Endothelial cell of umbilical vein (primary cell): ENCODE results near the gene ZC3H15. TPM values are rescaled to one million over a fixed set of nuclear protein-coding genes. Genes with fewer than 3 reads are reported as not detected.

Experiments used
- BruUV-seq: library from RNA; stranded (reverse); fragments of 400-500 nt; replicated peaks from 2 replicates; lab custom pipeline; 2021; lab: Mats Ljungman, UMichigan
- CTCF ChIA-PET: fragments of 300-600, 350-600 bp; sonication (Branson Sonifier 250); formaldehyde crosslinking; loops from one replicate; lab custom pipeline; 2021; ENCODE audit warnings: antibody characterized with exemption, inconsistent platforms; lab: Charles Lee
- POLR2A ChIA-PET: fragments of 300-600, 350-600 bp; sonication (Branson Sonifier 250); formaldehyde crosslinking; loops from one replicate; lab custom pipeline; 2021; ENCODE audit warnings: antibody characterized with exemption, inconsistent platforms; lab: Charles Lee
- DNase-seq: peaks from one replicate; pipeline ENCODE4 v3.0.0-alpha.2; 2011; ENCODE audit warnings: low read depth, low spot score
- FAIRE-seq: peaks from 2 replicates; lab custom pipeline; 2011; peaks lifted over from hg19 to GRCh38; lab: Jason Lieb, UNC
- H2AFZ ChIP-seq: 2 replicates; pipeline ENCODE4 v1.6.0; 2012; ENCODE audit warnings: low read depth, low read length, control low read depth, inconsistent platforms
- H3K27ac ChIP-seq: 2 replicates; pipeline ENCODE4 v1.5.1; 2011; ENCODE audit warnings: low read depth, mild to moderate bottlenecking, control low read depth, low read length, moderate library complexity; ENCODE audit not compliant: insufficient read depth
- H3K27me3 ChIP-seq, 2 experiments: 2 replicates each; pipeline versions ENCODE4 v1.6.0 to v1.6.1; 2011; ENCODE audit warnings: low read length in 2 of 2, mixed read lengths in 1 of 2; ENCODE audit not compliant: control insufficient read depth in 2 of 2, insufficient read depth in 2 of 2
- H3K36me3 ChIP-seq, 2 experiments: 2 replicates in 1 of 2; 3 replicates in 1 of 2; pipeline ENCODE4 v1.5.1; 2011; ENCODE audit warnings: low read length in 2 of 2, mild to moderate bottlenecking in 1 of 2, moderate library complexity in 1 of 2; ENCODE audit not compliant: control insufficient read depth in 2 of 2, insufficient read depth in 2 of 2; ENCODE audit errors: extremely low read depth in 1 of 2
- H3K4me1 ChIP-seq: 3 replicates; pipeline ENCODE4 v1.5.1; 2011; ENCODE audit warnings: mild to moderate bottlenecking, low read length; ENCODE audit not compliant: control insufficient read depth, insufficient read depth; ENCODE audit errors: extremely low read depth
- H3K4me2 ChIP-seq: 2 replicates; pipeline ENCODE4 v1.6.1; 2011; ENCODE audit warnings: low read length, control low read depth, mixed read lengths; ENCODE audit not compliant: insufficient read depth
- H3K4me3 ChIP-seq, 3 experiments: fragments of 200-600 bp in 1 of 3; sonication (generic), shearing (Covaris generic) in 1 of 3; replicated peaks in 1 of 3; 2 replicates each; pipeline ENCODE4 v1.5.1; 2011 to 2016; ENCODE audit warnings: control low read depth in 3 of 3, low read length in 3 of 3, mild to moderate bottlenecking in 2 of 3, inconsistent platforms in 1 of 3, low read depth in 1 of 3, moderate library complexity in 1 of 3; ENCODE audit not compliant: insufficient read depth in 1 of 3
- H3K79me2 ChIP-seq: 2 replicates; pipeline ENCODE4 v1.6.0; 2012; ENCODE audit warnings: low read length, inconsistent platforms; ENCODE audit not compliant: control insufficient read depth, insufficient read depth
- H3K9ac ChIP-seq: replicated peaks from 2 replicates; pipeline ENCODE3; 2011; ENCODE audit warnings: low read length, control low read depth; ENCODE audit not compliant: insufficient read depth; ENCODE audit errors: extremely low read depth
- H3K9me1 ChIP-seq: replicated peaks from 3 replicates; pipeline ENCODE4 v1.6.0; 2011; ENCODE audit warnings: mild to moderate bottlenecking, low read length; ENCODE audit not compliant: control insufficient read depth, insufficient read depth; ENCODE audit errors: extremely low read depth
- H3K9me3 ChIP-seq: replicated peaks from 2 replicates; pipeline ENCODE4 v1.5.1; 2012; ENCODE audit warnings: low read length, inconsistent platforms; ENCODE audit not compliant: control insufficient read depth, insufficient read depth
- H4K20me1 ChIP-seq: replicated peaks from 2 replicates; pipeline ENCODE3; 2011; ENCODE audit warnings: mild to moderate bottlenecking, low read length; ENCODE audit not compliant: control insufficient read depth, insufficient read depth; ENCODE audit errors: extremely low read depth
- CTCF ChIP-seq, 2 donors: IDR thresholded peaks; 1 replicate in 1 of 2; 2 replicates in 1 of 2; pipeline ENCODE4 v1.5.1; 2011; ENCODE audit warnings: low read length in 2 of 2, mild to moderate bottlenecking in 2 of 2, moderate library complexity in 2 of 2, control low read depth in 1 of 2, inconsistent platforms in 1 of 2, low read depth in 1 of 2; ENCODE audit not compliant: insufficient read depth in 1 of 2; ENCODE audit errors: extremely low read depth in 1 of 2
- EZH2 ChIP-seq: IDR thresholded peaks from 2 replicates; pipeline ENCODE4 v1.6.1; 2012; ENCODE audit warnings: borderline replicate concordance, low read depth, mild to moderate bottlenecking, moderate library complexity, low read length, inconsistent platforms; ENCODE audit not compliant: severe bottlenecking
- FOS ChIP-seq: IDR thresholded peaks from 2 replicates; pipeline ENCODE4 v1.6.1; 2011; ENCODE audit warnings: mild to moderate bottlenecking, low read length, moderate library complexity, borderline replicate concordance; ENCODE audit not compliant: insufficient read depth
- GATA2 ChIP-seq: IDR thresholded peaks from 2 replicates; pipeline ENCODE4 v1.7.0; 2011; ENCODE audit warnings: low read depth, mild to moderate bottlenecking, moderate library complexity, mixed read lengths, low read length; ENCODE audit not compliant: insufficient read length, insufficient read depth
- JUN ChIP-seq: IDR thresholded peaks from 2 replicates; pipeline ENCODE4 v1.6.1; 2011; ENCODE audit warnings: borderline replicate concordance, low read depth; ENCODE audit not compliant: insufficient read length, insufficient read depth
- MYC ChIP-seq: IDR thresholded peaks from one replicate; pipeline ENCODE4 v1.6.1; 2011; ENCODE audit warnings: mild to moderate bottlenecking, low read depth, low read length
- POLR2A ChIP-seq: IDR thresholded peaks from 2 replicates; pipeline ENCODE4 v1.6.1; 2012; ENCODE audit warnings: low read depth, mild to moderate bottlenecking, control low read depth, low read length
- POLR2AphosphoS5 ChIP-seq: IDR thresholded peaks from 2 replicates; pipeline ENCODE4 v1.6.1; 2012; ENCODE audit warnings: low read depth, mild to moderate bottlenecking, control low read depth, low read length, moderate library complexity; ENCODE audit not compliant: insufficient read depth
- dilution Hi-C: fragments of 300-500 bp; cut with MboI; formaldehyde crosslinking; loops from one replicate; pipeline ENCODE4 v1.15.0; 2019; ENCODE audit warnings: low sequenced_read_pairs; ENCODE audit not compliant: extremely low pct_ligation_motif_present
- intact Hi-C: fragments of 100-400 bp; cut with micrococcal nuclease; formaldehyde crosslinking; loops from one replicate; pipeline ENCODE4 v1.10.0; 2022
- polyA plus RNA-seq, 4 experiments: library from polyadenylated mRNA; depleted of rRNA in 3 of 4; stranded (reverse) in 3 of 4; unstranded in 1 of 4; fragments of >200 nt; gene quantifications; 2 replicates each; pipeline versions ENCODE4 v1.2.1 to v1.2.3, GENCODE V29; 2011 to 2012; ENCODE audit warnings: missing spikeins in 1 of 4
- total RNA-seq: library from RNA; stranded (reverse); gene quantifications from 2 replicates; pipeline ENCODE4 v1.2.3, GENCODE V29; 2021
- TF ChIP-seq, protein P1 (sequence below): IDR thresholded peaks from 2 replicates; pipeline ENCODE4 v1.6.1; 2011; ENCODE audit not compliant: insufficient read depth, insufficient read length

ZC3H15 gene
- total and polyA plus RNA-seq, 2 donors (not counting 3 experiments of a cell fraction or from before 2014, with no cell fraction given) = 24.1 to 65.1 TPM

DNA sequence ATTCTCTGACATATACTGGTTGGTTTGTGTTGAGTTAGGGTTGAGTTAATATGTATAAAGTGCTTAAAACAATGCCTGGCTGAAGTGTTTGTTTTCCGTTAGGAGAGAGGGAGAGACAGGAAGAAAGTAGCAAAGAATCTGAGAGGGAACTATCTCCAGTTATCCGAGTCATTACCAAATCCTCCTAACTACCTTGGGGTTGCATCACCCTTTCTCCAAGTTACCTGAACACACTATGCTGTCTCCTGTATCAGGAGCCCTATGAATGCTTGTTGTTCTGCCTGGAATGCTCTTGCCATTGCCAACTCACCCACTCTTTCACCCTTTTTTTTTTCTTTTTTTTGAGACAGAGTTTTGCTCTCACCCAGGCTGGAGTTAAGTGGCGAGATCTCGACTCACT lies 55.9 kb downstream of the ZC3H15 start:
- no peak for FAIRE-seq
- no peak overlapping the region for H3K4me3 ChIP-seq
- CTCF ChIA-PET = no interaction called here
- H3K4me1 ChIP-seq = peaks cover 40% of the 10 kb centered on the region
- peak; percentile 28 for DNase-seq
- dilution Hi-C loops (no loop called here), intact Hi-C loops (no loop called here)
- H3K9me1 ChIP-seq = no peaks in the 10 kb centered on the region
- H4K20me1 ChIP-seq = no peaks in the 10 kb centered on the region
- H3K79me2 ChIP-seq = no peaks in the 10 kb centered on the region
- no peak for TF ChIP-seq GATA2
- no peak for TF ChIP-seq EZH2
- TF ChIP-seq, protein P1, sequence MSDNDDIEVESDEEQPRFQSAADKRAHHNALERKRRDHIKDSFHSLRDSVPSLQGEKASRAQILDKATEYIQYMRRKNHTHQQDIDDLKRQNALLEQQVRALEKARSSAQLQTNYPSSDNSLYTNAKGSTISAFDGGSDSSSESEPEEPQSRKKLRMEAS = no peak
- TF ChIP-seq MYC = no peak
- no peak for TF ChIP-seq JUN
- TF ChIP-seq POLR2AphosphoS5 = no peak
- no peak for TF ChIP-seq POLR2A
- no peak for TF ChIP-seq CTCF (IDR thresholded peaks at IDR 0.05; ENCODE audit: extremely low read depth in 1 of 2, insufficient read depth in 1 of 2, low read depth in 1 of 2, low read length in 2 of 2)
- no peak for TF ChIP-seq FOS
- H3K36me3 ChIP-seq = no peaks in the 10 kb centered on the region
- BruUV-seq = no TSS peak
- H3K9ac ChIP-seq = no peak overlapping the region
- H3K4me2 ChIP-seq = no peak overlapping the region
- H3K27me3 ChIP-seq = no peaks in the 10 kb centered on the region
- POLR2A ChIA-PET = no interaction called here
- no peaks in the 10 kb centered on the region for H3K9me3 ChIP-seq
- no peak overlapping the region for H2AFZ ChIP-seq
- H3K27ac ChIP-seq = no peak overlapping the region
